ENCODE data around the gene CCDC51. TPM values are rescaled to one million over a fixed set of nuclear protein-coding genes. Genes with fewer than 3 reads are reported as not detected.

Gene CCDC51
- total RNA-seq, 1 donor from 2014 or later = 22.0 TPM

DNA sequence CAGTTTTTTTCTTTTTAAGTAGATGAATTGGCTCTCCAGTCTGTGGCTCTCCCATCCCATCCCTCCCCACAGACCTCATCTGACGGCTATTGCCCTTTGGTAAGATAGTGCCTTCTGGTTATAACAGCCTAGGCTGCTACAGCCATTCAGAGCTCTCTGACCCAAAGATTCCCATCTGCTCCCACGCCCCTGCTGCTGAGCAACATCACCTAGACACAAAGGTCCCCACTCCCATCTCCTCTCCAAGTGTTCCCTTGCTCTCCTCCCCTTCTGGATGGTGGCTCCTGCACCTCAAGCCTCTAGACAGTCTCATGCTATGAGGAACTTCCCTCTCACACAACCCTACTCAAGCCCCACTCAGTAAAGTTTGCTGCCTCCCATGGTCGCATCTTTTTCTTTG, 44.2 kb downstream of the CCDC51 start:
- no peak for DNase-seq (ENCODE audit: low read depth)
- TF ChIP-seq, protein P1, sequence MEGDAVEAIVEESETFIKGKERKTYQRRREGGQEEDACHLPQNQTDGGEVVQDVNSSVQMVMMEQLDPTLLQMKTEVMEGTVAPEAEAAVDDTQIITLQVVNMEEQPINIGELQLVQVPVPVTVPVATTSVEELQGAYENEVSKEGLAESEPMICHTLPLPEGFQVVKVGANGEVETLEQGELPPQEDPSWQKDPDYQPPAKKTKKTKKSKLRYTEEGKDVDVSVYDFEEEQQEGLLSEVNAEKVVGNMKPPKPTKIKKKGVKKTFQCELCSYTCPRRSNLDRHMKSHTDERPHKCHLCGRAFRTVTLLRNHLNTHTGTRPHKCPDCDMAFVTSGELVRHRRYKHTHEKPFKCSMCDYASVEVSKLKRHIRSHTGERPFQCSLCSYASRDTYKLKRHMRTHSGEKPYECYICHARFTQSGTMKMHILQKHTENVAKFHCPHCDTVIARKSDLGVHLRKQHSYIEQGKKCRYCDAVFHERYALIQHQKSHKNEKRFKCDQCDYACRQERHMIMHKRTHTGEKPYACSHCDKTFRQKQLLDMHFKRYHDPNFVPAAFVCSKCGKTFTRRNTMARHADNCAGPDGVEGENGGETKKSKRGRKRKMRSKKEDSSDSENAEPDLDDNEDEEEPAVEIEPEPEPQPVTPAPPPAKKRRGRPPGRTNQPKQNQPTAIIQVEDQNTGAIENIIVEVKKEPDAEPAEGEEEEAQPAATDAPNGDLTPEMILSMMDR (conservative IDR thresholded peaks at IDR 0.05; ENCODE audit: low read depth, low read length) = no peak
- no peak overlapping the region for H3K4me3 ChIP-seq (ENCODE audit: low read depth, low read length)

DNA sequence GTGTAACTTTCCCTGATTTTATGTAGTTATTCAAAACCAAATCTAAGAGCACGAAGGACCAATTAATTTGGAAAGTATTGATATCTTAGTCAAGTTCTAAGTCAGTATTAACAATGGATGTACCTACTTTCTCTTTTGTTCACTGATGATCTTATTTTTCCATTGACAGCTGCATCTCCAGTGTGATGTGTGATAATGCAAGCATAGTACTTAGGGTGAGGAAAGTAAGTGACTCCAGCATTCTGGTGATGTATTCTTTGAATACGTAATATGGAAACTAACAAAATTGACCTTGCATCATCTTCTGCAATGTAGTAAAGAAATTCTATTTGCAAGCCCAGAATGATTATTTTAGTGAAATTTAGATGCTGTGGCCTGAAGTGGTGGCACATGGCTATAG, 45.5 kb downstream of the CCDC51 start:
- DNase-seq (ENCODE audit: low read depth) = no peak
- TF ChIP-seq, protein P1 (conservative IDR thresholded peaks at IDR 0.05; ENCODE audit: low read depth, low read length) = no peak
- H3K4me3 ChIP-seq (ENCODE audit: low read depth, low read length) = no peak overlapping the region

DNA sequence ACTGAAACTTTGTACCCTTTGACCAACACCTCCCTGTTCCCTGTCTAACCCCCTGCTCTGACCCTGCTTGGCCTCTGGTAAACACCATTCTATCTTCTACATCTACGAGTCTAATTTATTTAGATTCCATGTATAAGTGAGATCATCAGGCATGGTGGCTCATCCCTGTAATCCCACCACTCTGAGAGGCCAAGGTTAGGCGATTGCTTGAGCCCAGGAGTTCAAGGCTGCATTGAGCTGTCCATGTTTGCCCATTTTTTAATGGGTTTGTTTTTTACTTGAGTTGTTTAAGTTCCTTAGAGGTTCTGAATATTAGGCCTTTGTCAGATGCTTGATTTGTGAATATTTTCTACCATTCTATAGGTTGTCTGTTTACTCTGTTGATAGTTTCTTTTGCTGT, 51.0 kb downstream of the CCDC51 start:
- no peak for DNase-seq (ENCODE audit: low read depth)
- no peak overlapping the region for H3K4me3 ChIP-seq (ENCODE audit: low read depth, low read length)
- TF ChIP-seq, protein P1 (conservative IDR thresholded peaks at IDR 0.05; ENCODE audit: low read depth, low read length) = no peak

DNA sequence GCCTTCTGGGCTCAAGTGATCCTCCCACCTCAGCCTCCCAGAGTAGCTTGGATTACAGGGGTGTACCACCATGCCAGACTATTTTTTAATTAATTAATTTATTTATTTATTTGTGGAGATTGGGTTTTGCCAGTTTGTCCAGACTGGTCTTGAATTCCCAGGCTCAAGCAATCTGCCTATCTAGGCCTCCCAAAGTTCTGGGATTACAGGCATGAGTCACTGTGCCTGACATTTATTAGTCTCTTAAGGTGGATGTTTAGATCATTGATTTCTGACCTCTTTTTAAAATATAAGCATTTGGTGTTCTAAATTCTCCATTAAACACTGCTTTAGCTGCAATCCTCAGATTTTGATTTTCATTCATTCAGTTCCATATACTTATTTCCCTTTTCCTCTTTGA, 52.3 kb downstream of the CCDC51 start:
- DNase-seq (ENCODE audit: low read depth) = no peak
- no peak overlapping the region for H3K4me3 ChIP-seq (ENCODE audit: low read depth, low read length)
- TF ChIP-seq, protein P1 (conservative IDR thresholded peaks at IDR 0.05; ENCODE audit: low read depth, low read length) = no peak

Other genes starting within 250 kb of the CCDC51 start
- not detected in 2 replicates for gene CAMP, start 216.6 kb downstream of the CCDC51 start, total RNA-seq
- gene ZNF589, start 199.0 kb downstream of the CCDC51 start, total RNA-seq = 3.8 and 4.6 TPM in 2 replicates
- gene NME6, start 138.8 kb downstream of the CCDC51 start, total RNA-seq = 45.5 and 50.0 TPM in 2 replicates
- not detected in 2 replicates for gene SPINK8, start 106.5 kb downstream of the CCDC51 start, total RNA-seq
- 0.23 TPM in 1 of 2 replicates, not detected in the other for gene FBXW12, start 67.9 kb downstream of the CCDC51 start, total RNA-seq
- 75.7 and 106 TPM in 2 replicates for gene PLXNB1, start 10.0 kb downstream of the CCDC51 start, total RNA-seq
- gene TMA7, start 138 bp upstream of the CCDC51 start, total RNA-seq = 573 and 687 TPM in 2 replicates
- gene ATRIP, start 6.6 kb upstream of the CCDC51 start, total RNA-seq = 5.9 and 9.8 TPM in 2 replicates
- gene SHISA5, start 64.1 kb upstream of the CCDC51 start, total RNA-seq = 188 and 209 TPM in 2 replicates
- 8.8 and 19.3 TPM in 2 replicates for gene PFKFB4, start 116.7 kb upstream of the CCDC51 start, total RNA-seq
- gene UCN2, start 123.7 kb upstream of the CCDC51 start, total RNA-seq = 4.8 and 6.6 TPM in 2 replicates
- gene COL7A1, start 155.2 kb upstream of the CCDC51 start, total RNA-seq = 47.5 and 211 TPM in 2 replicates
- 348 and 432 TPM in 2 replicates for gene UQCRC1, start 169.5 kb upstream of the CCDC51 start, total RNA-seq
- not detected in 2 replicates for gene TMEM89, start 181.7 kb upstream of the CCDC51 start, total RNA-seq
- 26.3 and 33.4 TPM in 2 replicates for gene SLC26A6, start 195.3 kb upstream of the CCDC51 start, total RNA-seq
- 0.87 and 2.5 TPM in 2 replicates for gene CELSR3, start 222.8 kb upstream of the CCDC51 start, total RNA-seq
- gene NCKIPSD, start 245.8 kb upstream of the CCDC51 start, total RNA-seq = 34.4 and 45.5 TPM in 2 replicates